ENCODE measurements around the gene CLCN2.

DNA sequence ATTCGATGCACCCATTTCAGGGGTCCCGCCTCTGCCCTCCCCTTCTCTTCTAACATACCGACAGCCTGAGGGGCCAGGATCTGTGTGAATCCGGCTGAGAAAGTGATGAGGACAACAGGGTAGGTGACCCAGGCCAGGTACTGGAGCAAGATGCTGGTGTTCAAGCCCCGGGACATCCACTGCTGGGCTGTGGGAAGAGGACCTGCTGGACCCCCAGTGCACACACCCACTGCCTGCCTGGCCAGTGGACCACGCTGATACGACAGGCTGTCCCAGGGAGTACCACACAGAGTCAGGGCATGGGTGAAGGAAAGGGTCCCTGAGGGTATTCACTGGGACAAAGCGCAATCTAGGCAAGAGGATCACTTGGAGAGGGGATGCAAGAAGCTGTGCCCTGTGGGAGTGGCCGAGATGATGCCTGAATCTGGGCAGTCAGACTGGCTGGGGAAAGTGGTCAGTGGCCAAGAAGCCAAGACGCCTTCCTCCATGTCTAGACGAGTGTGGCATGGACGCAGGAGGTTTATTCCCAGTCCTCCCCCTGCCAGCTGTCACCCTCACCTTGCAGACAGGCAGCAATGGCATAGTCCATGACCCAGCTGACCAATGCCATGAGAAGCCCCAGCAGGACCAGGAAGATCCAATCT is 3.2 kb downstream of the CLCN2 start:
- TF ChIP-seq, protein P1, sequence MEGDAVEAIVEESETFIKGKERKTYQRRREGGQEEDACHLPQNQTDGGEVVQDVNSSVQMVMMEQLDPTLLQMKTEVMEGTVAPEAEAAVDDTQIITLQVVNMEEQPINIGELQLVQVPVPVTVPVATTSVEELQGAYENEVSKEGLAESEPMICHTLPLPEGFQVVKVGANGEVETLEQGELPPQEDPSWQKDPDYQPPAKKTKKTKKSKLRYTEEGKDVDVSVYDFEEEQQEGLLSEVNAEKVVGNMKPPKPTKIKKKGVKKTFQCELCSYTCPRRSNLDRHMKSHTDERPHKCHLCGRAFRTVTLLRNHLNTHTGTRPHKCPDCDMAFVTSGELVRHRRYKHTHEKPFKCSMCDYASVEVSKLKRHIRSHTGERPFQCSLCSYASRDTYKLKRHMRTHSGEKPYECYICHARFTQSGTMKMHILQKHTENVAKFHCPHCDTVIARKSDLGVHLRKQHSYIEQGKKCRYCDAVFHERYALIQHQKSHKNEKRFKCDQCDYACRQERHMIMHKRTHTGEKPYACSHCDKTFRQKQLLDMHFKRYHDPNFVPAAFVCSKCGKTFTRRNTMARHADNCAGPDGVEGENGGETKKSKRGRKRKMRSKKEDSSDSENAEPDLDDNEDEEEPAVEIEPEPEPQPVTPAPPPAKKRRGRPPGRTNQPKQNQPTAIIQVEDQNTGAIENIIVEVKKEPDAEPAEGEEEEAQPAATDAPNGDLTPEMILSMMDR (IDR thresholded peaks at IDR 0.05), result no peak
- TF ChIP-seq POLR2A (IDR thresholded peaks at IDR 0.05), result no peak
